PC-9 (cell line): ENCODE data around the gene CD9.

Experiments
- EZH2 ChIP-seq: fragments of 200-600 bp; sonication (generic); IDR thresholded peaks from 2 replicates; pipeline ENCODE4 v1.8.0; 2017; ENCODE audit warnings: antibody characterized with exemption, low read depth
- TF ChIP-seq, protein P1 (sequence below): fragments of 200-600 bp; sonication (generic); conservative IDR thresholded peaks from 2 replicates; pipeline ENCODE4 v1.6.1; 2017; ENCODE audit warnings: mixed run types, antibody characterized with exemption, mild to moderate bottlenecking, moderate library complexity

DNA sequence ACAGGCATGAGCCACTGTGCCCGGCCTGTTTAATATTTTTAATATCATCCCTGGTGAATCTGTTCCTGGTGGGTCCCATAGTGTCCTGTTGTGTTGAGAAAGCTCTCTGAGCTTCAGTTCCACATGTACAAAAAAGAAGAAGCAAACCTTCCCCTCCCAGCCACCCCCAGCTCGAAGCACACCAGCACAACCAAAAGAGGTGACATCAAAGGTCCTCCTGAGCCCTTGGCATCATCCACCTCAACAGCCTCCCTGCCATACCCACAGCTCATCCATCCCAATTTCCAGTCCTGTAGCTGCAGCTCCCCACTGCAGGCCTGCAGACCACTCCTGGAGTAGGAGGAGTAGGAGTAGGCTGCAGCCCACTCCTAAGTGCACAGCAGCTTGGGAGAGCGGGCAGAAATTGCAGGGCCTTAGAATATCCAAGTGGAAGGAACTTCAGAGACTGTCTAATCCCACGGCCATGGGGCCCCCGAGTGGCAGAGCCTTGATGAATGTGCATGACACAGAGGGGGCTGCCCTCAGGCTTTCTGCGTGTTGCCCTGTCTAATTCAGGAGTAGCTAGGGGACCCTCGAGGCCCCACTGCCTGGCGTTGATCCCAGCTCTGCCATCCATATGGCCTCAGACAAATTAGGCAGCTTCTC is 36.7 kb upstream of the CD9 start:
- TF ChIP-seq, protein P1, sequence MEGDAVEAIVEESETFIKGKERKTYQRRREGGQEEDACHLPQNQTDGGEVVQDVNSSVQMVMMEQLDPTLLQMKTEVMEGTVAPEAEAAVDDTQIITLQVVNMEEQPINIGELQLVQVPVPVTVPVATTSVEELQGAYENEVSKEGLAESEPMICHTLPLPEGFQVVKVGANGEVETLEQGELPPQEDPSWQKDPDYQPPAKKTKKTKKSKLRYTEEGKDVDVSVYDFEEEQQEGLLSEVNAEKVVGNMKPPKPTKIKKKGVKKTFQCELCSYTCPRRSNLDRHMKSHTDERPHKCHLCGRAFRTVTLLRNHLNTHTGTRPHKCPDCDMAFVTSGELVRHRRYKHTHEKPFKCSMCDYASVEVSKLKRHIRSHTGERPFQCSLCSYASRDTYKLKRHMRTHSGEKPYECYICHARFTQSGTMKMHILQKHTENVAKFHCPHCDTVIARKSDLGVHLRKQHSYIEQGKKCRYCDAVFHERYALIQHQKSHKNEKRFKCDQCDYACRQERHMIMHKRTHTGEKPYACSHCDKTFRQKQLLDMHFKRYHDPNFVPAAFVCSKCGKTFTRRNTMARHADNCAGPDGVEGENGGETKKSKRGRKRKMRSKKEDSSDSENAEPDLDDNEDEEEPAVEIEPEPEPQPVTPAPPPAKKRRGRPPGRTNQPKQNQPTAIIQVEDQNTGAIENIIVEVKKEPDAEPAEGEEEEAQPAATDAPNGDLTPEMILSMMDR: no peak
- no peak for TF ChIP-seq EZH2
